Gastrocnemius medialis (tissue), 4 donors: ENCODE measurements around the gene LDLRAD3.

Experiments used
- CTCF ChIP-seq, 5 experiments: fragments of 450-650 bp in 3 of 5; fragments of 200-600 bp in 2 of 5; sonication (generic) in 2 of 5; IDR thresholded peaks in 4 of 5; conservative IDR thresholded peaks in 1 of 5; 1 replicate in 4 of 5; 2 replicates in 1 of 5; pipeline ENCODE4 v1.5.1; 2016 to 2019; ENCODE audit warnings: antibody characterized with exemption in 5 of 5, mild to moderate bottlenecking in 3 of 5, moderate library complexity in 3 of 5
- POLR2A ChIP-seq, 2 donors: fragments of 450-650 bp; IDR thresholded peaks; one replicate each; pipeline ENCODE4 v1.6.1; 2017; ENCODE audit warnings: antibody characterized with exemption in 2 of 2, mild to moderate bottlenecking in 2 of 2, moderate library complexity in 2 of 2

GRCh38 chr11:35927104-35927503, 16.8 kb upstream of the LDLRAD3 start:
- TF ChIP-seq POLR2A (IDR thresholded peaks at IDR 0.05) (no peak), CTCF (IDR thresholded peaks at IDR 0.05 in 4 of 5, conservative IDR thresholded peaks at IDR 0.05 in 1 of 5) (no peak)
